ENCODE results near the gene MED16. TPM values are rescaled to one million over a fixed set of nuclear protein-coding genes. Genes with fewer than 3 reads are reported as not detected.

Gene MED16
- total RNA-seq, 1 experiment from 2014 or later, result 83.1 TPM

GRCh38 chr19:925087-925525 lies 32.1 kb upstream of the MED16 start:
- H3K4me1 Mint-ChIP-seq, result peaks cover 5 to 18% of the 10 kb centered on the region in 2 experiments
- no CpG with 5 or more reads among the region's 39 CpGs for WGBS (ENCODE audit: extremely low coverage, insufficient read length, low lambda C conversion rate)
- TF ChIP-seq CTCF (conservative IDR thresholded peaks at IDR 0.05), result no peak
- H3K4me1 ChIP-seq (ENCODE audit: insufficient read depth, low read length), result no peaks in the 10 kb centered on the region
- H3K18ac ChIP-seq (ENCODE audit: insufficient read length, low read depth, low read length), result peak overlapping the region; percentile 59
- no peak overlapping the region for H2BK5ac ChIP-seq (ENCODE audit: insufficient read length, low read length)
- no peak overlapping the region for H3T11ph ChIP-seq (ENCODE audit: low read length)
- H3K23me2 ChIP-seq (ENCODE audit: insufficient read length, low read depth, low read length, poor library complexity, severe bottlenecking), result peaks cover 3% of the 10 kb centered on the region
- no peak overlapping the region for H2AFZ ChIP-seq (ENCODE audit: low read length)
- no peak overlapping the region for H4K5ac ChIP-seq (ENCODE audit: insufficient read length, low read depth, low read length)
- no peak overlapping the region for H2BK12ac ChIP-seq (ENCODE audit: insufficient read length, low read depth, low read length)
- H4K8ac ChIP-seq (replicated peaks; ENCODE audit: insufficient read length, low read depth, low read length), result no peak overlapping the region
- peaks cover 25% of the 10 kb centered on the region for H3K27me3 Mint-ChIP-seq (ENCODE audit: low read depth)
- H3K27me3 ChIP-seq (ENCODE audit: insufficient read depth, low read length), result peaks cover 8% of the 10 kb centered on the region; the same call in 1 of the 2 replicates
- no peaks in the 10 kb centered on the region for H3K79me1 ChIP-seq (ENCODE audit: insufficient read depth, low read depth, low read length, poor library complexity, severe bottlenecking)
- peak overlapping the region; percentile 67 to 80 for H3K4me3 Mint-ChIP-seq
- no peak overlapping the region for H3K27ac ChIP-seq (ENCODE audit: insufficient read length, low read depth, low read length)
- H3K9me3 ChIP-seq (ENCODE audit: control insufficient read depth, low read depth, low read length), result no peaks in the 10 kb centered on the region
- H4K20me1 ChIP-seq (ENCODE audit: control insufficient read depth, insufficient read depth, insufficient read length), result no peaks in the 10 kb centered on the region
- no peak overlapping the region for H3K23ac ChIP-seq (ENCODE audit: insufficient read length, low read depth, low read length)
- H3K9ac ChIP-seq (ENCODE audit: extremely low read depth, insufficient read length, low read length), result no peak overlapping the region
- no peak overlapping the region for H3K4ac ChIP-seq (ENCODE audit: low read depth, low read length)
- H3K4me2 ChIP-seq (ENCODE audit: insufficient read depth, insufficient read length, low read length), result peak overlapping the region; percentile 67
- H3K79me2 ChIP-seq (ENCODE audit: insufficient read depth, low read length), result no peaks in the 10 kb centered on the region; the same call in 1 of the 2 replicates
- no peak overlapping the region for H3K56ac ChIP-seq (ENCODE audit: insufficient read length, low read depth, low read length)
- H2BK15ac ChIP-seq (ENCODE audit: low read depth, low read length), result no peak overlapping the region
- H3K14ac ChIP-seq (ENCODE audit: insufficient read depth, low read length), result peak overlapping the region; percentile 73; the same call in 1 of the 2 replicates
- no peak overlapping the region for H2BK120ac ChIP-seq (ENCODE audit: low read depth, low read length, poor library complexity, severe bottlenecking)
- no peaks in the 10 kb centered on the region; a peak in 1 of 5 replicates for H3K9me3 Mint-ChIP-seq
- H3K36me3 Mint-ChIP-seq (ENCODE audit: insufficient read depth in 1 of 3, low read depth in 3 of 3), result peaks cover 6 to 11% (median 9%) of the 10 kb centered on the region in 3 experiments
- peak; percentile 66 for DNase-seq
- H2BK20ac ChIP-seq (ENCODE audit: low read depth, low read length, poor library complexity, severe bottlenecking), result no peak overlapping the region
- no peak overlapping the region for H2AK5ac ChIP-seq (ENCODE audit: insufficient read length, low read length)
- H3K27ac Mint-ChIP-seq, result 0 out of 7 replicates have a peak overlapping the region, but pooled peaks of 1 of the 3 experiments have one; percentile 34
- H4K91ac ChIP-seq (ENCODE audit: insufficient read length, low read depth, low read length), result no peak overlapping the region

Measured in H9 (cell line).